ENCODE data around the gene KAT2A. TPM values are rescaled to one million over a fixed set of nuclear protein-coding genes. Genes with fewer than 3 reads are reported as not detected.

The KAT2A gene
- total RNA-seq, 3 donors from 2014 or later: 22.7 to 55.8 (median 54.4) TPM

GRCh38 chr17:42163696-42164407 lies 42.7 kb upstream of the KAT2A start:
- Histone ChIP-seq H3K27ac (no peak overlapping the region), H3K9me3 (no peaks in the 10 kb centered on the region), H3K36me3 (no peaks in the 10 kb centered on the region), H3K4me3 (no peak overlapping the region), H3K4me1 (no peaks in the 10 kb centered on the region), H3K27me3 (no peaks in the 10 kb centered on the region)
- DNase-seq (ENCODE audit: low spot score in 2 of 2): no peak
- TF ChIP-seq CTCF (IDR thresholded peaks at IDR 0.05) (no peak), POLR2A (IDR thresholded peaks at IDR 0.05) (no peak), POLR2AphosphoS5 (IDR thresholded peaks at IDR 0.05) (no peak)
- intact Hi-C loops (cut with DNase I; ENCODE audit: low total_unique reads): no loop called here

GRCh38 chr17:42163113-42163512 lies 41.9 kb upstream of the KAT2A start:
- no peaks in the 10 kb centered on the region for H3K4me1 ChIP-seq
- TF ChIP-seq POLR2AphosphoS5 (IDR thresholded peaks at IDR 0.05) (no peak), POLR2A (IDR thresholded peaks at IDR 0.05) (no peak), CTCF (IDR thresholded peaks at IDR 0.05) (no peak)
- H3K9me3 ChIP-seq: no peaks in the 10 kb centered on the region
- no peak overlapping the region for H3K4me3 ChIP-seq
- H3K36me3 ChIP-seq: no peaks in the 10 kb centered on the region
- intact Hi-C loops (cut with DNase I; ENCODE audit: low total_unique reads): no loop called here
- DNase-seq (ENCODE audit: low spot score in 2 of 2): no peak
- H3K27ac ChIP-seq: no peak overlapping the region
- no peaks in the 10 kb centered on the region for H3K27me3 ChIP-seq

- TF ChIP-seq CTCF (IDR thresholded peaks at IDR 0.05): no peak
- TF ChIP-seq POLR2AphosphoS5 (IDR thresholded peaks at IDR 0.05): no peak
- no peak for TF ChIP-seq POLR2A (IDR thresholded peaks at IDR 0.05)
- no peaks in the 10 kb centered on the region for H3K27me3 ChIP-seq
- no peak for DNase-seq (ENCODE audit: low spot score in 2 of 2)
- H3K9me3 ChIP-seq: no peaks in the 10 kb centered on the region
- intact Hi-C loops (cut with DNase I; ENCODE audit: low total_unique reads): no loop called here
- H3K4me1 ChIP-seq: no peaks in the 10 kb centered on the region
- no peaks in the 10 kb centered on the region for H3K36me3 ChIP-seq
- H3K27ac ChIP-seq: no peak overlapping the region
- H3K4me3 ChIP-seq: no peak overlapping the region
Observed at GRCh38 chr17:42160531-42160910, 39.4 kb upstream of the KAT2A start.

GRCh38 chr17:42159796-42160530 lies 38.8 kb upstream of the KAT2A start:
- H3K4me1 ChIP-seq: no peaks in the 10 kb centered on the region
- no peaks in the 10 kb centered on the region for H3K9me3 ChIP-seq
- no peak overlapping the region for H3K27ac ChIP-seq
- no peaks in the 10 kb centered on the region for H3K36me3 ChIP-seq
- no peak for DNase-seq (ENCODE audit: low spot score in 2 of 2)
- no peak overlapping the region for H3K4me3 ChIP-seq
- no peaks in the 10 kb centered on the region for H3K27me3 ChIP-seq
- intact Hi-C loops (cut with DNase I; ENCODE audit: low total_unique reads): no loop called here
- TF ChIP-seq POLR2AphosphoS5 (IDR thresholded peaks at IDR 0.05): no peak
- no peak for TF ChIP-seq POLR2A (IDR thresholded peaks at IDR 0.05)
- TF ChIP-seq CTCF (IDR thresholded peaks at IDR 0.05): no peak

GRCh38 chr17:42155614-42156045 lies 34.5 kb upstream of the KAT2A start:
- peak overlapping the region in 1 of 2 donors; percentile 20 for H3K27ac ChIP-seq

More at GRCh38 chr17:42155614-42156045, 34.5 kb upstream of the KAT2A start:
- intact Hi-C loops (cut with DNase I; ENCODE audit: low total_unique reads): no loop called here
- no peak for DNase-seq (ENCODE audit: low spot score in 2 of 2)
- TF ChIP-seq CTCF (IDR thresholded peaks at IDR 0.05) (no peak), POLR2AphosphoS5 (IDR thresholded peaks at IDR 0.05) (no peak), POLR2A (IDR thresholded peaks at IDR 0.05) (no peak)
- H3K4me3 ChIP-seq: peak overlapping the region; percentile 97 to 99 (median 97)
- no peaks in the 10 kb centered on the region for H3K9me3 ChIP-seq
- H3K27me3 ChIP-seq: no peaks in the 10 kb centered on the region
- peaks cover 4 to 15% of the 10 kb centered on the region in 2 donors for H3K4me1 ChIP-seq
- no peaks in the 10 kb centered on the region for H3K36me3 ChIP-seq

All from breast epithelium (tissue), 4 donors.